Anterior cingulate cortex (tissue), 58 donors: Measurements from ENCODE around the gene MYH2.

Experiments used
- DNase-seq, 58 donors: peaks; one replicate each; lab custom pipeline; 2025; lab: John Stamatoyannopoulos, UW

The MYH2 gene

DNA sequence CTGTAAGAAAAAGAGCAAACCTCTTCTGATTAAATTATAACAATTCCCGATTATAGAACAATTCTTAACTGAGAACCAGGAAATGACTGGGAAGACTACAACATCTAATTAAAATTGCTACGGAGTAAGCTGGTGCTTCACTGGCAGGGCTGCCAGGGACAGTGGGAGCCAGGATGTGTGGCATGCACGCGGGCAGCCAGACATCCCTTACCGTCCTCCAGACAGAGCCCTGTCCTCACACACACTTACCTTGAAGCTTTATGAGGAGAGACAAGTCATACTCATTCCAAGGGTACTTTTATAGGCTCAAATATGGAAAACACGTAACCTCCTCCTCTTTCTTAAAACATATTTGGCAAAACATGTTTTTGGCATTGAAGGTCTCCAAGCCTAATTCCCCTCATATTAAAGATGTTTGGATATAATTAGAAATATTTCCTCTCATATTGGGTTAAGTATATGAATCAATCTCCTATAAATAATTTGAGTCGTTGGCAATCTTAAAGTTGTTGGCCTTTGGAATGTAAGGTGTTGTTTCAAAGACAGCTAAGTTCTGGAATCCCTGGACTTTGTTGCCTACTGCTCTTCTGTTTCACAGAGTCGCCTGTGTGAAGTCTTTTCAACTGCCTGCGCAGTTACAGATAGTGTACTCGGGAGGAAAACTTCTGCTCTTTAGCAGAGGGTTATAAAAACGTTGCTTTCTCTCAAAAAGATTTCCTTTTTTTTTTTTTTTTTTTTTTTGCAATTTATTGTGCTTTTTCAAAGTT lies 31.0 kb downstream of the MYH2 start, which contains the start of gene MYH1:
TSS of gene MYH1 (minus strand) at position 272 of the 767 bp plus-strand sequence. CDS start 1,900 bp downstream, outside the sequence.
- DNase-seq: no peak

GRCh38 chr17:10516638-10517037 lies 32.8 kb downstream of the MYH2 start:
- DNase-seq: no peak

DNA sequence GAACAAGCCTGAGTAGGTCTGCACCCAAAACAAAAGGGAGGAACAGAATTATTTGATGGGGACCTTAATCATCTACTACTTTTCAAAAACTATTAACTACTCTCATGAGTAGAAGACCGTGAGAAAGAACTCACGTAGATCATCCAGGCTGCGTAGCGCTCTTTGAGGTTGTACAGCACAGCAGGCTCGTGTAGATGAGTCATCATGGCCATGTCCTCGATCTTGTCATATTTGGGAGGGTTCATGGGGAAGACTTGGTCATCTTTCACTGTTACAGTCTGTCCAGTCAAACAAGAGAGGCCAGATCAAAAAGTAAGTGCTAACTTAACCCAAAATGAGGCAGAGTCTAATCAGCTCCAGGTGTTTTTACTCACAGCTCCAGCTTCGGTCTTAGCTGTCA lies 33.4 kb downstream of the MYH2 start:
- DNase-seq: no peak

DNA sequence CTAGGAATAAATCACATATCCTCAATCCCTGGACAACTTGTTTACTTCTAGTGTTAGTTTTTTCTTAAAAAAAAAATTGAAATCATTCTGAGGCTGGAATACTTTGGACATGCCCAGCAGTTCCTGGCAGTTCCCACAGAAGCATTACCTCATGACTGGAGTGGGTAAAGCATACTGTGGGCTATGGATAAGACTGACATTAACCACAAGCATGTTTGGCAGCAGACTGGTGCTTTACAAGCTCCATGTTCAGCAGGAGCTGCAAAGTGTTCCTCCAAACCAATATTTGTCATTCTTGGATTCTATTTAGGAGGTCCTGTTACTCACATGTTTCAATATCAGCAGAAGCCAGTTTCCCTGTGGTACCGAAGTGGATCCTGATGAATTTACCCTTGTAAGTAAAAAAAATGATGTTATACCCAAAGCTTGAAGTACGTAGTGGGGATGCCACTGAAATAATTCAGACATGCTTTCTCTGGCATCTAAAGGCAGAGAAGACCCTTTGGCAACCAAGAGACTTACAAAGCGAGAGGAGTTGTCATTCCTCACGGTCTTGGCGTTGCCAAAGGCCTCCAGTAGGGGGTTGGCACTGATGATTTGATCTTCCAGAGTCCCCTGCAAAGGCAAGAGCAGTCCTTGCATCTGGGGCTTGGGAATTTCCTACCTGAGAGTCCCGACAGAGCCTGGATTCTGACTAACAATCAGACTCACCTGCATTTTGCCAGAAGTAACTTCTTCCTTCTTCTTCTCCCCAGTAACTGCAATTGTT lies 36.0 kb downstream of the MYH2 start:
- no peak for DNase-seq

DNA sequence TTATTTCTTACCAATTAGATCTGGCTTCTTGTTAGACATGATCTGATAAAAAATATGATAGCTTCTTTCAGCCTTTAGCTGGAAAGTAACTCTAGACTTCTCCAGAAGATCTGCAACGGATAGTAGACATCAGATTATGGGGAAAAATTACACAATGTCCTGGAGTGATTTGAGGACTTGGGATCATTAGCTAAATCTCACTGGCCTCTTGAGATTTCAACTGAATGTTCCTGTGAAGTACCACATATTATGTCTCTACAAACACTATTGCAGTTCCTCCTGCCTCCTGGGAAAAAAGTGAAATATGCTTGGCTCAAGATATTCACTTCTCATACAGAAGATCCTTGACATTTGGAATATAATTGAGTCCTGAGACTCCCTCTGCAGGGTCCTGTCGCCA lies 36.6 kb downstream of the MYH2 start:
- no peak for DNase-seq

DNA sequence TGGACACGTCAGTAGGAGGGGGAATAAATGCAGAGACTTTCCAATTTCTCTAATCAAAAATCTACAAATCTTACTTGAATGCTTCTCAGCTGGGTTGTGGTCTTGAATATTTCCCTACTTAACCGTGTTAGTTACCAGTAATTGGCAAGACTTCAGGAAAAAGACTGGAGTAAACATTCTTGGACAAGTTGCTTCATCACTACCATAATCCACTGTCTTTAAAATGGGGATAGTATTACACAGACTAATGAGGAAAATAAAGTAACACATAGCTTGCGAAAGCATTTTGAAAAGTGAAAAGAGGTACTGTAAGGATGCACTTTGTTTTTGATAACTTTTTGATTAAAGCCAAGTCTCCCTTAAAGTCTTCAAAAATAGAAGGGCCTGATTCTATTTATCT lies 49.5 kb downstream of the MYH2 start:
- DNase-seq: no peak

DNA sequence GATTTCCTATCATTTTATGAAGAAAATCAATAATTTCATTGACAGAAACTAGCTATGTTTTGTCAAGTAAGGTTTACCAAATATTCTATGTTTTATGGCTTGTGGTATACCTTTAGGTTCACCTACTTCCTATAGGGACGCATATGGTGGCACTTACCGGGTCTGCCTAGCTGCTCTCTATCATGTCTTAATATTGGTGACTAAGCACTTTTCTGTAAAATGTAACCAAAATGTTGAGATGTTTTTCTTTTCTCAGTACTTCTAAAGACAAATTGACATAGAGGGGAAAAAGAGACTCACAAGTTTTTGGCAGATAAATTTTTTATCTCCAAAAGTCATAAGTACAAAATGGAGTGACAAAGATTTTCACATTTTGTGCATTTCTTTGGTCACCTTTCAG lies 57.5 kb downstream of the MYH2 start:
- DNase-seq: no peak

GRCh38 chr17:10482252-10482651 lies 67.2 kb downstream of the MYH2 start:
- DNase-seq: no peak

DNA sequence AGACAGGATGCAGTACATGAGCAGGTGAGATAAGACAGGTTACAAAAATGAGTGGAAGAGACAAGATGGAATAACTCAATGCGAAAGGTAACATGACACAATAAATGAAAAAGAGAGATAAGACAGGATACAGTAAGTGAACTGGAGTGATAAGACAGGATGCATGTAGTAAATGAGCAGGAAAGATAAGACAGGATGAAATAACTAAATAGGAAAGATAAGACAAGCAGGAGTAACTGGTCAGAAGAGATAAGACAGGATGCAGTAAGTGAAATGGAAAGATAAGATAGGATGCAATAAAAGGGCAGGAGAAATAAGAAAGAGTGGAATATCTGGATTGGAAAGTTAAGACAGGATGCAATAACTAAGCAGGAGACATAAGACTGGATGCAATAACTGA lies 71.8 kb downstream of the MYH2 start:
- no peak for DNase-seq

DNA sequence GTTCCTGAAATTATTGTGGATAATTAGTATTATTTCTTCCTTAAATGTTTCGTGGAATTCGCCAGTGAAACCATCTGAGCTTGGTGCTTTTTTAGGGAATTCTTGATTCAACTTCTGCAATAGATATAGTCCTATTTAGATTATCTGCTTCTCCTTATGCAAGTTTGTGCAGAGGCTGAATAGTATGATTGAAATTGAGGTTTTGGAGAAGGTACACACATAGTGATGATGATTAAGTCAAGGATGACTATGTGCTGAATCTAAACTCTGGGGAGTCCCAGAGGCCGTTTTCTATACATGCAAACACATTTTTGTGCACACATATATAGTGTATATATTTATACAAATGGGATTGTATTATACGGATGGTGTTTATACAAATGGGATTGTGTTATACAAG lies 74.9 kb downstream of the MYH2 start:
- DNase-seq: no peak

- no peak for DNase-seq
Measured at GRCh38 chr17:10471858-10472257, 77.6 kb downstream of the MYH2 start.
